HEK293T (cell line): ENCODE data around the gene SLC7A14.

Experiments
- CTCF ChIA-PET: fragments of 350-600 bp; formaldehyde crosslinking; extraction: SDS; loops from one replicate; lab custom pipeline; 2021; ENCODE audit warnings: antibody characterized with exemption, inconsistent platforms; lab: Yijun Ruan, JAX
- POLR2A ChIA-PET: fragments of 350-600 bp; formaldehyde crosslinking; extraction: SDS; loops from one replicate; lab custom pipeline; 2020; ENCODE audit warnings: antibody characterized with exemption, inconsistent platforms; lab: Yijun Ruan, JAX
- DNase-seq: peaks from one replicate; pipeline ENCODE4 v3.0.0; 2012; ENCODE audit warnings: mixed read lengths; ENCODE audit errors: extremely low spot score
- ARNT ChIP-seq: fragments of 450-650 bp; IDR thresholded peaks from 2 replicates; pipeline ENCODE4 v1.6.1; 2017; ENCODE audit warnings: mild to moderate bottlenecking
- BHLHE40 ChIP-seq: fragments of 450-650 bp; IDR thresholded peaks from 2 replicates; pipeline ENCODE4 v1.6.1; 2016; ENCODE audit warnings: mild to moderate bottlenecking, moderate library complexity, borderline replicate concordance
- CTBP1 ChIP-seq: fragments of 450-650 bp; IDR thresholded peaks from 2 replicates; pipeline ENCODE4 v1.6.1; 2016; ENCODE audit warnings: borderline replicate concordance
- ELF4 ChIP-seq: fragments of 450-650 bp; IDR thresholded peaks from 2 replicates; pipeline ENCODE4 v1.6.1; 2017; ENCODE audit warnings: antibody characterized with exemption
- FOXA1 ChIP-seq: fragments of 450-650 bp; IDR thresholded peaks from 2 replicates; pipeline ENCODE4 v1.6.1; 2016; ENCODE audit warnings: mild to moderate bottlenecking
- FOXK2 ChIP-seq: fragments of 450-650 bp; IDR thresholded peaks from 2 replicates; pipeline ENCODE4 v1.6.1; 2016; ENCODE audit warnings: mild to moderate bottlenecking
- FOXM1 ChIP-seq: fragments of 450-650 bp; IDR thresholded peaks from 2 replicates; pipeline ENCODE4 v1.6.1; 2017; ENCODE audit warnings: mild to moderate bottlenecking, borderline replicate concordance
- HDGF ChIP-seq: fragments of 450-650 bp; IDR thresholded peaks from 2 replicates; pipeline ENCODE4 v1.6.1; 2017; ENCODE audit warnings: antibody characterized with exemption, borderline replicate concordance
- L3MBTL2 ChIP-seq: fragments of 450-650 bp; conservative IDR thresholded peaks from 2 replicates; pipeline ENCODE4 v1.6.1; 2016; ENCODE audit warnings: mild to moderate bottlenecking
- LEF1 ChIP-seq: fragments of 450-650 bp; IDR thresholded peaks from 2 replicates; pipeline ENCODE4 v1.6.1; 2017; ENCODE audit warnings: mild to moderate bottlenecking, borderline replicate concordance
- NFRKB ChIP-seq: fragments of 450-650 bp; IDR thresholded peaks from 2 replicates; pipeline ENCODE4 v1.6.1; 2016; ENCODE audit warnings: mild to moderate bottlenecking, moderate library complexity
- SP1 ChIP-seq: fragments of 450-650 bp; IDR thresholded peaks from 2 replicates; pipeline ENCODE4 v1.6.1; 2017
- SUZ12 ChIP-seq: fragments of 450-650 bp; IDR thresholded peaks from 2 replicates; pipeline ENCODE4 v1.6.1; 2016; ENCODE audit warnings: mild to moderate bottlenecking
- TARDBP ChIP-seq: fragments of 450-650 bp; IDR thresholded peaks from 2 replicates; pipeline ENCODE4 v1.6.1; 2016
- ZNF384 ChIP-seq: fragments of 450-650 bp; IDR thresholded peaks from 2 replicates; pipeline ENCODE4 v1.6.1; 2016
- TF ChIP-seq, protein P1 (sequence below): fragments of 450-650 bp; IDR thresholded peaks from 2 replicates; pipeline ENCODE4 v1.6.1; 2016

Gene SLC7A14

DNA sequence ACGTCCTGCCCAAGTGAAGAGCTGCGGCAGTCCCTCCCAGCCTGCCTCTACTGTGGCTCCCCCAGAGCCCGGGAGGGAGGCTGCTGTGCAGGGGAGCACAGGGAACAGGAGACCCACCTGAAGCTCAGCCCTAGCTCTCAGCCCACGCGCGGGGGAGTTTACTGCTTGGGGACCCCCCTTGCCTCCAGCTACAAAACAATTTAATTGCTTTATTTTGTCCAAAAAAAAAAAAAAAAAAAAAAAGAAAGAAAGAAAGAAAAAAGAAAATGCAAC is 89.1 kb downstream of the SLC7A14 start:
- CTCF ChIA-PET: no interaction called here
- no peak for DNase-seq
- no peak for TF ChIP-seq CTBP1
- no peak for TF ChIP-seq FOXA1
- TF ChIP-seq HDGF: no peak
- no peak for TF ChIP-seq FOXK2
- no peak for TF ChIP-seq L3MBTL2
- TF ChIP-seq SP1: no peak
- no peak for TF ChIP-seq NFRKB
- TF ChIP-seq BHLHE40: no peak
- no peak for TF ChIP-seq FOXM1
- TF ChIP-seq ELF4: no peak
- TF ChIP-seq ARNT: no peak
- no peak for TF ChIP-seq LEF1
- TF ChIP-seq, protein P1, sequence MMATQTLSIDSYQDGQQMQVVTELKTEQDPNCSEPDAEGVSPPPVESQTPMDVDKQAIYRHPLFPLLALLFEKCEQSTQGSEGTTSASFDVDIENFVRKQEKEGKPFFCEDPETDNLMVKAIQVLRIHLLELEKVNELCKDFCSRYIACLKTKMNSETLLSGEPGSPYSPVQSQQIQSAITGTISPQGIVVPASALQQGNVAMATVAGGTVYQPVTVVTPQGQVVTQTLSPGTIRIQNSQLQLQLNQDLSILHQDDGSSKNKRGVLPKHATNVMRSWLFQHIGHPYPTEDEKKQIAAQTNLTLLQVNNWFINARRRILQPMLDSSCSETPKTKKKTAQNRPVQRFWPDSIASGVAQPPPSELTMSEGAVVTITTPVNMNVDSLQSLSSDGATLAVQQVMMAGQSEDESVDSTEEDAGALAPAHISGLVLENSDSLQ: no peak
- TF ChIP-seq ZNF384: no peak
- POLR2A ChIA-PET: no interaction called here

DNA sequence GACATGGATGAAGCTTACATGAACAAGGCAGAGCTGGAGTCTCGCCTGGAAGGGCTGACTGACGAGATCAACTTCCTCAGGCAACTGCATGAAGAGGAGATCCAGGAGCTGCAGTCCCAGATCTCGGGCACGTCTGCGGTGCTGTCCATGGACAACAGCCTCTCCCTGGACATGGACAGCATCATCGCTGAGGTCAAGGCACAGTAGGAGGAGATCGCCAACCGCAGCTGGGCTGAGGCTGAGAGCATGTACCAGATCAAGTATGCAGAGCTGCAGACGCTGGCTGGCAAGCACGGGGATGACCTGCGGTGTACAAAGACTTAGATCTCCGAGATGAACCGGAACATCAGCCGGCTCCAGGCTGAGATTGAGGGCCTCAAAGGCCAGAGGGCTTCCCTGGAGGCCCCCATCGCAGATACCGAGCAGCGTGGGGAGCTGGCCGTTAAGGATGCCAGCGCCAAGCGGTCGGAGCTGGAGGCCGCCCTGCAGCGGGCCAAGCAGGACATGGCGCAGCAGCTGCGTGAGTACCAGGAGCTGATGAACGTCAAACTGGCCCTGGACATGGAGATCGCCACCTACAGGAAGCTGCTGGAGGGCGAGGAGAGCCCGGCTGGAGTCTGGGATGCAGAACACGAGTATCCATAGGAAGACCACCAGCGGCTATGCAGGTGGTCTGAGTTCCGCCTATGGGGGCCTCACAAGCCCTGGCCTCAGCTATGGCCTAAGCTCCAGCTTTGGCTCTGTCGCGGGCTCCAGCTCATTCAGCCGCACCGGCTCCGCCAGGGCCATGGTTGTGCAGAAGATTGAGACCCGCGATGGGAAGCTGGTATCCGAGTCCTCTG is 89.6 kb downstream of the SLC7A14 start:
- no peak for TF ChIP-seq CTBP1
- TF ChIP-seq ELF4: no peak
- TF ChIP-seq FOXA1: no peak
- no peak for TF ChIP-seq TARDBP
- no peak for TF ChIP-seq SP1
- TF ChIP-seq, protein P1: no peak
- no peak for TF ChIP-seq SUZ12
- TF ChIP-seq FOXK2: no peak
- TF ChIP-seq L3MBTL2: no peak
- TF ChIP-seq NFRKB: no peak
- no peak for DNase-seq
- ChIA-PET CTCF (no interaction called here), POLR2A (no interaction called here)

DNA sequence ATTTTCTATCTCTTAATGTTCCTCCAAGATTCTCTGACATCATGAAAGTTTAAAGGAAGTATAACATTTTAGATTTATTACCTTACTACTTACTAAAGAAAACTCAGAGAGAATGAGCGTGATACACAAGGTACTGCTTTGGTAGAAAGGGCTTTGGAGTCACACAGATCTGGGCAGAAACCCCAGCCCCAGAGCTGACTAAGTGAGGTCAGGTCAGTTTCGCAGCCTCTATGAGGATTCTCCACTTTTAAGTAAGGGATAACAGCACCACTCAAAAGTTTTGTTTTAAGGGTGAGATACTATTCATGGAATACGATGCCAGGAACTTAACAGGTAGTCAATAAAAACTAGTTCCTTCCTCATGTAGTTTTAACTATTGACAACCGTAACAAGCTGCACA is 91.1 kb downstream of the SLC7A14 start:
- CTCF ChIA-PET: interaction anchor here (1.5 kb wide), 1 partner anchor 9 kb away, joined by 4 read pairs; no protein-coding TSS in a partner anchor
- DNase-seq: no peak
- TF ChIP-seq BHLHE40 (no peak), LEF1 (no peak), ELF4 (no peak), FOXK2 (no peak), SUZ12 (no peak), FOXA1 (no peak), CTBP1 (no peak), TARDBP (no peak), L3MBTL2 (no peak)
- TF ChIP-seq, protein P1: no peak
- POLR2A ChIA-PET: no interaction called here

DNA sequence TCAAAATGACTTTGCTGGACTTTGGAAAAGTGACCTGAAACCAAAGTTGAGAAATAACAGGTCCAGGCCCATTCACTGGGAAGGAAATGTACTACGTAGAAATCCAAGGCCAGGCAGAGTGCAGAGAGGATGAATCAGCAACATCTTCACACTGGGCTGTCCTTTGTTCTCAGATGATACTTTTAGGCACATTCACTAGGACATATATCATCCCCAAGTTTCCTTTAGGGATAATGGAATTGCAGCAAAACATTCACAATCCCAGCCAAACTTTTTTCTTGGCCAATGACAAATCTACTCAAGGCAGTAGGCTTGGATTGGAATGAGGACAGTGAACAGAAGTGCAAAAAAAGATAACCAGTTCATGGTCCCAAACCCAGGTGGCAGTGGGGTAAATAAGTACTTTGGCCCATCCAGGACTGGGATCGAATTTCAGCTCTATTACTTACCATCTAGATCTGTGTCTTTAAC is 92.1 kb downstream of the SLC7A14 start:
- DNase-seq: no peak
- TF ChIP-seq FOXM1: no peak
- no peak for TF ChIP-seq SP1
- no peak for TF ChIP-seq NFRKB
- no peak for TF ChIP-seq FOXA1
- TF ChIP-seq TARDBP: no peak
- no peak for TF ChIP-seq L3MBTL2
- ChIA-PET CTCF (no interaction called here), POLR2A (no interaction called here)

DNA sequence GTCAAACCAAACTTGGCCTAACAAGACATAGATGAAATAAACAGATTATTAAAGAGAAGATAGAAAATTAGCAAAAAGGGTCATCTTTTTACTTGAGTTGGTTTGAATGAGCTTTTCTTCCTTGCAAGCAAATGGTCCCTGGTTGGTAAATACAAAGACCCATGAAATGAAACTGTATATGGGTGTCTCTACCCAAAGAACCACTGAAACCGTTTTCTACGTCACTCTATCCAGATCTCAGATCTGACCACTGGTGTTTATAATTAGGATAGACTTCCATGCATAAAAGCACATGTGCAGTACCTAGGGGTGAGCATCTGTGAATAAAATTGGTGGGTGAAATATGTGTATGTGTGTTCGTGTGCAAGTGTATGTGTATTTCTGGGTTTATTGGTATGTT is 94.0 kb downstream of the SLC7A14 start:
- CTCF ChIA-PET: interaction anchor here (2.0 kb wide), 1 partner anchor 8 kb away, joined by 5 read pairs; no protein-coding TSS in a partner anchor
- TF ChIP-seq, protein P1: no peak
- TF ChIP-seq L3MBTL2 (no peak), ARNT (no peak), BHLHE40 (no peak), LEF1 (no peak)

DNA sequence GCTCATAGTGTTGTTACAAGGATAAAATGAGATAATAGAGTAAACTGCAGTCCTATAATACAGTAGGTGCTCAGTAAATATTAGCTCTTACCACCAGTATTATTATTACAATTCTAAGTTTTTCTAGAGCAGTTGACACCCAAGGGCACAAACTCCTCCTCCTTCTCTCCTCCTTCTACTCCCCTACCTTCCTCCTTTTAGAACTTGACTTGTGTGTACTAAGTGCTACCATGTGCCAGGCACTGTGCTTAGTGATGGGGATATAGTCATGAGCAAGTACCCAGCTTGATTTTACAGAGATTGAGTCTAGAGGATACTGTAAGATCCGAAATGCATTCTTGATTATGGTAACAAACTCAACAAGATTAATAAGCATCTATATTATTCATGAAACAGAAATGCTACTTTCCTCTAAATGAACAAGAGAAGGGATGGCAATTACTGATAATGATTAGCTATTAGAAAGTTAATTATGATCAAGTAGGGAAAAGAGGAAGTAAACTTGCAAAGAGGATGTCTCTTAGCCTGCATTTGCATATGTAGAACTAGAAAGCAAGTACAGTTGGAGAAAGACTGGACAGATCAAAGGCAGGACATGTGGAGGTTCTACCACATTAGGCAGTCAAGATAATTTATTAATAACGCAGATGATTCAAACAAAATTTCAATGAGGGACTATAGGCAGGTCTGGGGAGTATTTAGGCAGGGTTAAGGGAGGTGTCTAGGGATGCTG is 94.9 kb downstream of the SLC7A14 start:
- no peak for DNase-seq
- TF ChIP-seq NFRKB (no peak), FOXM1 (no peak), ARNT (no peak), CTBP1 (no peak), SUZ12 (no peak), ZNF384 (no peak), ELF4 (no peak), FOXA1 (no peak), BHLHE40 (no peak), L3MBTL2 (no peak), LEF1 (no peak), SP1 (no peak)
- TF ChIP-seq, protein P1: no peak
- POLR2A ChIA-PET: no interaction called here
- CTCF ChIA-PET: interaction anchor here (2.0 kb wide), 1 partner anchor 9 kb away, joined by 5 read pairs; no protein-coding TSS in a partner anchor

More for the DNA sequence above, 94.0 kb downstream of the SLC7A14 start:
- no peak for DNase-seq
- POLR2A ChIA-PET: no interaction called here
